AG09309 (cell line): ENCODE measurements around the gene PHKA1.

Source experiments
- DNase-seq: peaks from one replicate; pipeline ENCODE4 v3.0.0-alpha.2; 2010; ENCODE audit warnings: low read depth
- H3K4me3 ChIP-seq: 2 replicates; pipeline ENCODE4 v1.5.1; 2011; ENCODE audit warnings: mild to moderate bottlenecking, low read depth, low read length, moderate library complexity; ENCODE audit not compliant: control insufficient read depth
- TF ChIP-seq, protein P1 (sequence below): IDR thresholded peaks from 2 replicates; pipeline ENCODE4 v1.5.1; 2011; ENCODE audit warnings: mild to moderate bottlenecking, low read depth, low read length, inconsistent platforms; ENCODE audit not compliant: insufficient read depth, control insufficient read depth; ENCODE audit errors: missing control alignments

Gene PHKA1

DNA sequence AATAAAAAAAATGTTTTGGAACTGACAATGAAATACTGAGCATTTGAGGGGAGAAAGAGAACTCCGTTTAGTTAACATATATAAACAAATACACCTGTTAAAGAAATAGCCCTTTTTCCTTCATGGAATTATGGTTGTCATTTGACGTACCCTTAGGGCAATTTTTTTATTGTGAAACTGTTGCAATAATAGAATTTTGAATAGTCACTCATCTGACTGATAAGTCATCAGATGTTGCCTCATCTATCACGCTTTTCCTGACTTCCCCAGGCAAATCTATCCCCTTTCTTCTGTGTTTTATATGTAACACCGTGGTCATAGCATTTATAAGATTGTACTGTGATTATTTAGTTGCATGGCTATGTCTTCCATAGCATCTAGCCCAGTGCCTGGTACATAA is 72.5 kb downstream of the PHKA1 start:
- DNase-seq: no peak
- TF ChIP-seq, protein P1, sequence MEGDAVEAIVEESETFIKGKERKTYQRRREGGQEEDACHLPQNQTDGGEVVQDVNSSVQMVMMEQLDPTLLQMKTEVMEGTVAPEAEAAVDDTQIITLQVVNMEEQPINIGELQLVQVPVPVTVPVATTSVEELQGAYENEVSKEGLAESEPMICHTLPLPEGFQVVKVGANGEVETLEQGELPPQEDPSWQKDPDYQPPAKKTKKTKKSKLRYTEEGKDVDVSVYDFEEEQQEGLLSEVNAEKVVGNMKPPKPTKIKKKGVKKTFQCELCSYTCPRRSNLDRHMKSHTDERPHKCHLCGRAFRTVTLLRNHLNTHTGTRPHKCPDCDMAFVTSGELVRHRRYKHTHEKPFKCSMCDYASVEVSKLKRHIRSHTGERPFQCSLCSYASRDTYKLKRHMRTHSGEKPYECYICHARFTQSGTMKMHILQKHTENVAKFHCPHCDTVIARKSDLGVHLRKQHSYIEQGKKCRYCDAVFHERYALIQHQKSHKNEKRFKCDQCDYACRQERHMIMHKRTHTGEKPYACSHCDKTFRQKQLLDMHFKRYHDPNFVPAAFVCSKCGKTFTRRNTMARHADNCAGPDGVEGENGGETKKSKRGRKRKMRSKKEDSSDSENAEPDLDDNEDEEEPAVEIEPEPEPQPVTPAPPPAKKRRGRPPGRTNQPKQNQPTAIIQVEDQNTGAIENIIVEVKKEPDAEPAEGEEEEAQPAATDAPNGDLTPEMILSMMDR: no peak

DNA sequence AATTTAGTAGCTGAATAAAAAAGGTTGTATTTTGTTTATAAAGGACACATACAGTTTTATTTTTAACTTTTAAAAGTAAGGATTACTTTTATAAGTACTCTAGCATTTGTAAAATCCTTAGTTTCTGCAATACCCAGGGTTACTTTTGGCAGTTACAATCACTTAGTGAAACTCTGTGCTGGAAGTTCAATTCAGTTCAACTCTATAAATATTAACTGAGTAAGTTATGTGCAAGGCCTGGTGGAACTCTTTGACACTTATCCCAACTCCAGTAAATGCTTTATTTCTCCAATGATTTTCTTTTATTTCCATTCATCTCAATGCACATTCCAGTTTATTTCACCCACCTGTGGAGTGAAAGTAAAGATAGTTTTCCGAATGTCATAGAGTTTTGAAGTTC is 78.2 kb downstream of the PHKA1 start:
- DNase-seq: no peak
- TF ChIP-seq, protein P1: no peak
- H3K4me3 ChIP-seq: no peak overlapping the region

More for the DNA sequence above, 72.5 kb downstream of the PHKA1 start:
- no peak overlapping the region for H3K4me3 ChIP-seq

DNA sequence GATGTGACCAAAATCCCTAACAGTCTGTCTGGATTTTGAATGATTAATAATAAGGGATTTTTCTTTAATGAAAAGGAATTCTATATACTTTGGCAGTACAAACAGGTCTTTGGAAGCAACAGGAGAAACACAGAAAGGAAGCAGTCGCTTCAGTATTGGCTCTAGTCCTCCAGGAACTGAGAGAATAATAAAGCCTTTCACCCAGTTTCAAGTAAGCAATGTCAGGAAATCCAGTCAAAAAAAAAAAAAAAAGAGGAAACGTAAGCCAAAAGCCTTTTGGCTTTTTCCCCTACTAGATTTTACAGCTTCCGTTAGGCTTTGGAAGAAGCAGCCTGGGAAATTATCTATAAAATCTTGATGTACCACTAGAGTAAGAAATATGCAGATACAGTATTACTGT is 79.8 kb downstream of the PHKA1 start:
- TF ChIP-seq, protein P1: no peak
- no peak for DNase-seq
- H3K4me3 ChIP-seq: no peak overlapping the region

DNA sequence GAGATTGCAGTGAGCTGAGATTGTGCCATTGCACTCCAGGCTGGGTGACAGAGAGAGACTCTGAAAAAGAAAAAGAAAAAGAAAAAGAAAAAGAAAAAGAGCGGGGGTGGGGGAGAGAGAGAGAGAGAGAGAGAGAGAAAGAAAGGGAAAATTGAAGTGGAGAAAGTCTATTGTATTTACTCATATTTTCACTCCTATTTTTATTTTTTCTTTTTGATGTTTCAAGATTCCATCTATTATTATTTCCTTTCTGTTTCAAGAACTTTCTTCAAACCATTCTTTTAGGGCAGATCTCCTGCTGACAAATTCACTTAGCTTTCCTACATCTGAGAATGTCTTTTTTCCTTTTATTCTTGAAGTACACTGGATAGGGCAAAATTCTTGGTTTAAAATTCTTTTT is 83.9 kb downstream of the PHKA1 start:
- no peak overlapping the region for H3K4me3 ChIP-seq
- DNase-seq: no peak
- TF ChIP-seq, protein P1: no peak

DNA sequence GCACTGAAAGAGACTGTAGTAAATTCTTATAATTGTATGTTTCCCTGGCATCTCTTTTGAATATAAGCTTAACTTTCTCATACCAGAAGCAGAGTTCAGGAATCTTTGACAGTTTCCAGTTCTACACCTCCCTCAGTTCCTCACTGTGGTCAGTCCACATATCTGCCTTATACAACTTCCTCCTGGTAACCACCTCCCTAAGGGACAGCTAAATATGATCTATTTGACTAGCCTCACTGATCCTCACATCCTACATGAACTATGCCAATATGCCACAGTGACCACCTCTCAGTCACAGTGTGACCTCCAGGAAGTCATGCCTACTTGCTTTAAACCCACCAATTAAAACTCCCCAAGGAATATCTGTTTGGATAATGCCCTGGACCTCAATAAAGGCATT is 89.9 kb downstream of the PHKA1 start:
- H3K4me3 ChIP-seq: no peak overlapping the region
- TF ChIP-seq, protein P1: no peak
- no peak for DNase-seq

DNA sequence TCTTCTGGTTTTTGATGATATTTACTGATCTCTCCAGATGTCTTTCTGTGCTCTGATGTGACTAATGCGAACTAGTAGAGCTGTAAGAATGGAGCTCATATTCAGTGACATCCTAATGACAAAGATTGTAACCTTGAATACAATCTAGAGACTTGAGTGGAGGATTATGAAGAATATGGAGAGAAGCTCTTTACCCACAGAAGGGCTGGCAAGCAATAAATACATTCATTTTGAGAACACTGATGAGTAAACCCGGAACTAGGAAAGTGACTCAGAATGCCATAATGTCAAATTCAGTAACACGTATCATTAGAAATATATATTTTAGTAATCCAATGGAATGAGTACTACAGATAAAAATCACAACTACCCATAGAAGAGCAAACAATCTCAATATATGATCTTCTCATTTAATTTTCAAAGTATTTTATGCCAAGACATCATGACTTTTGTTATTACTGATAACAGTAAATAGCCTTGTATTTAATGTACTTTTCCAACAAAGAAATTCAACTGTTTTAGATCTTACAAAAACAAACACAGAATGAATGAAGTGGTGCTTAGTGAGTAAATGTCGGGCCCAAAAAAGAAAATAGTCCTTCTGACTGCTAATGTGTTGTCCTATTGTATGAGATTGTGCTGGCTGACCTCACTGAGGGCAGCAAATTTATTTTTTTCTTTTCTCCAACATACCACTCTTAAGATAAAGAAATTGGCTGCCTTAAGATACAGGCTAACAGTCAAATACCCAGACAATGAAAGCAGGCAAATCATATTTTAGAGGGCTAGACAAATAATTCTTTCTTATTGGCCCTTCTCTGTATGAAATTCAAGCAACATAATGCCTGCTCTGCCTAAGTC is 92.3 kb downstream of the PHKA1 start:
- TF ChIP-seq, protein P1: no peak
- DNase-seq: no peak
- H3K4me3 ChIP-seq: no peak overlapping the region
